H54 (cell line): Measurements from ENCODE around the gene NSUN3.

Experiments
- DNase-seq: peaks from one replicate; pipeline ENCODE4 v3.0.0; 2011; ENCODE audit warnings: low spot score, mixed read lengths; ENCODE audit not compliant: insufficient read length
- FAIRE-seq: peaks from 3 replicates; lab custom pipeline; 2011; peaks lifted over from hg19 to GRCh38; lab: Jason Lieb, UNC
- POLR2A ChIP-seq: IDR thresholded peaks from 2 replicates; pipeline ENCODE4 v1.6.1; 2011; ENCODE audit warnings: low read depth, mild to moderate bottlenecking, low read length

NSUN3 gene

GRCh38 chr3:94172695-94173310, 109.9 kb downstream of the NSUN3 start:
- DNase-seq (no peak), FAIRE-seq (no peak)
- no peak for TF ChIP-seq POLR2A

DNA sequence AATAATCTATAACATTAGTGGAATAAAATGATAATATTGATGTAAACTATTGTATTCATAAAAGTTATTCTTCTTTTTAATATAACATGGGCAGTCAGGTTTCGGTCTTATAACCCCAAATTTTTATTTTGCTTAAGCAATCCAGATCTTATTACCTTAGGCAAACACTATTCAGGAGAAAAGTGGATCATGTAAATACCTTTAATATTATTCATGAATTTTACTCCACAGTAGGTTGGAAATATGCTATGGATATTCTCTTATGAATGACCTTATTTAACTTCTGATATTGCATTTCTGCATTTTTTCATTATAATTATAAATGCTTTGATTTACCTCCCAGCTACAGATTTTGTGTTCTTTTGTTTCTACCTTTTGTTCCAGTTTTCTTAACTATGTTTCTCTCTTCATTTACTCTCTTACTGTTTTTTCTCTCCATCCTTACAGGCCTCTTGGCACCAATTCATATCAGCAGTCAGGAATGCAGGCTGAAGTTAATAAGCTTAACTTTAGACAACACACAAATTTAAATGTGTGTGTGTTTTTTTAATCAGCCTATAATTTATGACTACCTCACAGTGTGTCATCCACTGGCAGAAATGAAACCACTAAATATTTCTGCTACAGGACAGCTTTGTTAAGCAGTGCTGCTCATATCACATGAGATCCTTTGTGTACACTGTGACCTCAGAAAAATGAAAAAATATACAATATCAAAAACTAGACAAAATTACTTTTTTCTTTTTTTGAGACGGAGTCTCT, 111.0 kb downstream of the NSUN3 start:
- TF ChIP-seq POLR2A: no peak
- FAIRE-seq: peak; percentile 57
- no peak for DNase-seq

GRCh38 chr3:94175677-94176076, 112.8 kb downstream of the NSUN3 start:
- TF ChIP-seq POLR2A: no peak
- DNase-seq (no peak), FAIRE-seq (peak; percentile 41)

GRCh38 chr3:94176988-94177745, 114.3 kb downstream of the NSUN3 start:
- DNase-seq (no peak), FAIRE-seq (peak; percentile 27)
- TF ChIP-seq POLR2A: no peak
